Fibroblast of pulmonary artery (primary cell): ENCODE results near the gene TRAPPC12.
A peak's percentile ranks its signal among the peaks of the same experiment; 100 is the strongest.

ENCODE experiments used
- DNase-seq: peaks from one replicate; pipeline ENCODE4 v3.0.0-alpha.2; 2010; ENCODE audit warnings: low read depth
- H3K4me3 ChIP-seq: replicated peaks from 2 replicates; pipeline ENCODE4 v1.5.1; 2011; ENCODE audit warnings: low read depth, mild to moderate bottlenecking, control low read depth, low read length, moderate library complexity
- CTCF ChIP-seq: IDR thresholded peaks from 2 replicates; pipeline ENCODE4 v1.5.1; 2011; ENCODE audit warnings: mild to moderate bottlenecking, control low read depth, low read length, inconsistent platforms; ENCODE audit errors: missing control alignments

TRAPPC12 gene

GRCh38 chr2:3470856-3471737 lies 91.6 kb downstream of the TRAPPC12 start:
- H3K4me3 ChIP-seq, result no peak overlapping the region
- no peak for TF ChIP-seq CTCF
- DNase-seq, result peak; percentile 31

DNA sequence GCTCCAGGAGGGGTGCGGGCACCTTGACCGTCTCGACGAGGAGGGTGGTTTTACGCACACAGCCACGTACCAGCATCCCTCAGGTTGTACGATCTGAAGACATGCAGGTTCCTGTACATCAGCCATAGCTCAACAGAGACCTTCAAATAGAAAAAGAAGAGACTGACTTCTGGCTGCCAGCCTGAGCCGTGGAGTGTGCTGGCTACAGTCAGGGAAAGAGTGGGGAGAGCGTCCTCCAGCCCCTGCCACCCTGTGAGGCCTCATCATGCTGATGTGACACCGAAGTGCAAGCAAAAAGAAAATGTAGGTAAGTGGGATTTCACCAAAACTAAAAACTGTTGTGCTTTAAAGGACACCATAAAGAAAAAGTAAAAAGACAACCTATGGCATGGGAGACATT lies 92.8 kb downstream of the TRAPPC12 start:
- TF ChIP-seq CTCF, result no peak
- H3K4me3 ChIP-seq, result no peak overlapping the region
- no peak for DNase-seq

- no peak for DNase-seq
- no peak overlapping the region for H3K4me3 ChIP-seq
- no peak for TF ChIP-seq CTCF
These were observed 93.5 kb downstream of the TRAPPC12 start for GRCh38 chr2:3472966-3473365.

- no peak for TF ChIP-seq CTCF
- DNase-seq, result no peak
- H3K4me3 ChIP-seq, result no peak overlapping the region
These were observed 96.3 kb downstream of the TRAPPC12 start for GRCh38 chr2:3475771-3476170.

GRCh38 chr2:3476321-3476984 lies 97.0 kb downstream of the TRAPPC12 start:
- no peak overlapping the region for H3K4me3 ChIP-seq
- no peak for TF ChIP-seq CTCF
- DNase-seq, result peak; percentile 14

DNA sequence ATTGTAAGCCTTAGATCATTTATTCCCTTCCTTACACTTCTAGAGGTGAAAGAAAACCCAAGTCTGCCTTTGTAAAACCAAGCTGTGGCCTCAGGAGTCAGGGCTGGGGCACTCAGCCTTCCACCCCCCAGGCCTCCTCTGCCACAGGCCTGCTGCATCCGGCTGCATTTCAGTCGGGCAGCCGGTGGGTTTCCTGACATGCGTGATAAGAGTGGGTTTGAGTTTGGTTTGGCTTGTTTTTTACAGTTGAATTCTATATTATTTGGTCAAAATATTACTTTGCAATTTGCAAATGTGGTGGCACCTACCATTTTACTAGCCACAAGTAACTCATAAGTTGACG lies 97.5 kb downstream of the TRAPPC12 start:
- TF ChIP-seq CTCF, result no peak
- DNase-seq, result no peak
- H3K4me3 ChIP-seq, result no peak overlapping the region
